CD14-positive monocyte (primary cell): Measurements from ENCODE around the gene CDCA7L. TPM values are rescaled to one million over a fixed set of nuclear protein-coding genes. Genes with fewer than 3 reads are reported as not detected.
"Not testable (repeated sequence)": the region's sequence is repeated elsewhere in the genome, so short reads cannot be mapped to it uniquely, and the experiment has no call there.

ENCODE experiments used
- DNase-seq, 3 donors: peaks; one replicate each; pipeline ENCODE4 v3.0.0-alpha.2; 2011 to 2022
- H2AFZ ChIP-seq: 2 replicates; pipeline ENCODE4 v1.6.0; 2012; ENCODE audit warnings: mild to moderate bottlenecking, low read depth, low read length, inconsistent platforms; ENCODE audit not compliant: insufficient read depth, poor library complexity, severe bottlenecking
- H3K27ac ChIP-seq, 2 donors: 1 replicate in 1 of 2; 2 replicates in 1 of 2; pipeline ENCODE4 v1.5.1; 2012 to 2013; ENCODE audit warnings: low read length in 2 of 2, control low read depth in 1 of 2, inconsistent platforms in 1 of 2, low read depth in 1 of 2, mild to moderate bottlenecking in 1 of 2
- H3K27me3 ChIP-seq, 2 donors: one replicate each; pipeline versions ENCODE4 v1.6.0 to v1.6.1; 2011 to 2013; ENCODE audit warnings: low read length in 2 of 2; ENCODE audit not compliant: control insufficient read depth in 2 of 2, insufficient read depth in 2 of 2
- H3K36me3 ChIP-seq, 2 donors: replicated peaks in 1 of 2; 1 replicate in 1 of 2; 2 replicates in 1 of 2; pipeline versions ENCODE4 v1.5.1 to v1.6.1; 2012 to 2013; ENCODE audit warnings: low read length in 2 of 2, control low read depth in 1 of 2, inconsistent platforms in 1 of 2, mild to moderate bottlenecking in 1 of 2; ENCODE audit not compliant: insufficient read depth in 2 of 2, control insufficient read depth in 1 of 2
- H3K4me1 ChIP-seq, 2 donors: 1 replicate in 1 of 2; 2 replicates in 1 of 2; pipeline versions ENCODE4 v1.5.1 to v1.6.1; 2012 to 2013; ENCODE audit warnings: low read length in 2 of 2, control low read depth in 1 of 2, inconsistent platforms in 1 of 2, mild to moderate bottlenecking in 1 of 2, moderate library complexity in 1 of 2; ENCODE audit not compliant: insufficient read depth in 2 of 2, control insufficient read depth in 1 of 2
- H3K4me2 ChIP-seq: replicated peaks from 2 replicates; pipeline ENCODE3; 2012; ENCODE audit warnings: low read length, moderate library complexity, mild to moderate bottlenecking; ENCODE audit not compliant: poor library complexity, severe bottlenecking; ENCODE audit errors: extremely low read depth
- H3K4me3 ChIP-seq, 3 experiments: fragments of 200-600 bp in 1 of 3; sonication (generic) in 1 of 3; replicated peaks in 1 of 3; 1 replicate in 2 of 3; 2 replicates in 1 of 3; pipeline ENCODE4 v1.5.1; 2011 to 2013; ENCODE audit warnings: low read length in 3 of 3, mild to moderate bottlenecking in 3 of 3, control low read depth in 2 of 3, low read depth in 2 of 3, inconsistent platforms in 1 of 3, moderate library complexity in 1 of 3
- H3K79me2 ChIP-seq: 2 replicates; pipeline ENCODE4 v1.6.0; 2012; ENCODE audit warnings: mild to moderate bottlenecking, control low read depth, inconsistent platforms, low read length, moderate library complexity; ENCODE audit not compliant: insufficient read depth
- H3K9ac ChIP-seq: 2 replicates; pipeline ENCODE4 v1.6.0; 2017; ENCODE audit warnings: low read length, mild to moderate bottlenecking; ENCODE audit not compliant: insufficient read depth, poor library complexity, severe bottlenecking
- H3K9me3 ChIP-seq, 2 donors: replicated peaks in 1 of 2; 1 replicate in 1 of 2; 2 replicates in 1 of 2; pipeline versions ENCODE4 v1.5.1 to v1.6.1; 2012 to 2013; ENCODE audit warnings: low read length in 2 of 2, control low read depth in 1 of 2; ENCODE audit not compliant: control insufficient read depth in 1 of 2, insufficient read depth in 1 of 2
- H4K20me1 ChIP-seq: 2 replicates; pipeline ENCODE4 v1.6.0; 2012; ENCODE audit warnings: mild to moderate bottlenecking, low read length, control low read depth, moderate library complexity; ENCODE audit not compliant: insufficient read depth
- H3K27ac Mint-ChIP-seq, 7 donors: one replicate each; pipeline ENCODE4 v1.8.0; 2020; ENCODE audit warnings: mild to moderate bottlenecking in 7 of 7, mixed read lengths in 7 of 7, moderate library complexity in 6 of 7, inconsistent platforms in 2 of 7
- H3K27me3 Mint-ChIP-seq, 3 donors: one replicate each; pipeline ENCODE4 v1.8.0; 2021 to 2022; ENCODE audit warnings: low read depth in 3 of 3, mild to moderate bottlenecking in 3 of 3, mixed read lengths in 3 of 3, moderate library complexity in 3 of 3, inconsistent platforms in 1 of 3
- H3K36me3 Mint-ChIP-seq, 2 donors: one replicate each; pipeline ENCODE4 v1.8.0; 2020; ENCODE audit warnings: mixed read lengths in 2 of 2, inconsistent platforms in 1 of 2, mild to moderate bottlenecking in 1 of 2
- H3K4me1 Mint-ChIP-seq: one replicate; pipeline ENCODE4 v1.8.0; 2020; ENCODE audit warnings: mild to moderate bottlenecking, mixed read lengths
- H3K4me3 Mint-ChIP-seq, 2 donors: one replicate each; pipeline ENCODE4 v1.8.0; 2020; ENCODE audit warnings: mild to moderate bottlenecking in 2 of 2, mixed read lengths in 2 of 2, moderate library complexity in 1 of 2
- H3K9me3 Mint-ChIP-seq, 7 donors: one replicate each; pipeline ENCODE4 v1.8.0; 2020 to 2022; ENCODE audit warnings: mixed read lengths in 7 of 7, mild to moderate bottlenecking in 6 of 7, moderate library complexity in 6 of 7, inconsistent platforms in 2 of 7
- CTCF ChIP-seq: fragments of 200-600 bp; IDR thresholded peaks from one replicate; pipeline ENCODE4 v1.8.0; 2022; ENCODE audit warnings: antibody characterized with exemption, mild to moderate bottlenecking
- WGBS: methylation state at CpG from one replicate; pipeline ENCODE4 v1.1.5; 2013; ENCODE audit warnings: missing lambda C conversion rate; ENCODE audit not compliant: insufficient coverage; 5-methylcytosine and 5-hydroxymethylcytosine counted together
- intact Hi-C, 2 donors: fragments of 100-400 bp; cut with micrococcal nuclease; formaldehyde crosslinking; loops; one replicate each; pipeline versions ENCODE4 v1.15.0 to v1.15.1; 2023
- polyA plus RNA-seq, 3 donors: library from polyadenylated mRNA; depleted of rRNA in 1 of 3; unstranded in 2 of 3; stranded (reverse) in 1 of 3; fragments of 300-500 nt in 2 of 3; fragments of >200 nt in 1 of 3; fragmentation: Illumina TruSeq in 2 of 3; gene quantifications; 1 replicate in 2 of 3; 2 replicates in 1 of 3; pipeline ENCODE4 v1.2.3, GENCODE V29; 2012 to 2021

Gene CDCA7L
- polyA plus RNA-seq, 3 donors = 2.5 to 4.3 (median 3.1) TPM

- Histone ChIP-seq H2AFZ (no peak overlapping the region), H3K4me3 (no peak overlapping the region), H3K9me3 (no peaks in the 10 kb centered on the region), H3K36me3 (no peaks in the 10 kb centered on the region), H3K27ac (no peak overlapping the region), H3K4me2 (no peak overlapping the region), H3K27me3 (no peaks in the 10 kb centered on the region), H3K4me1 (no peaks in the 10 kb centered on the region), H3K9ac (no peak overlapping the region), H3K79me2 (no peaks in the 10 kb centered on the region), H4K20me1 (no peaks in the 10 kb centered on the region)
- Mint-ChIP-seq H3K9me3 (no peaks in the 10 kb centered on the region), H3K4me3 (no peak overlapping the region), H3K27ac (no peak overlapping the region), H3K36me3 (no peaks in the 10 kb centered on the region), H3K27me3 (peaks cover 0 to 2% (median 0%) of the 10 kb centered on the region in 3 donors), H3K4me1 (no peaks in the 10 kb centered on the region)
- no peak for TF ChIP-seq CTCF
- intact Hi-C loops = no loop called here
- DNase-seq = no peak
- 70% methylated on average over 1 of the region's 4 CpGs for WGBS
Observed at GRCh38 chr7:21886396-21886795, 59.3 kb downstream of the CDCA7L start.

- H4K20me1 ChIP-seq = no peaks in the 10 kb centered on the region
- H3K9me3 ChIP-seq = no peaks in the 10 kb centered on the region
- H3K27me3 Mint-ChIP-seq = peaks cover 0 to 2% (median 0%) of the 10 kb centered on the region in 3 donors
- H3K4me2 ChIP-seq = no peak overlapping the region
- no peak overlapping the region for H3K4me3 ChIP-seq
- H3K79me2 ChIP-seq = no peaks in the 10 kb centered on the region
- 93% methylated on average over 3 of the region's 7 CpGs for WGBS
- no peak for DNase-seq
- H3K27me3 ChIP-seq = no peaks in the 10 kb centered on the region
- no peaks in the 10 kb centered on the region for H3K36me3 Mint-ChIP-seq
- no peak for TF ChIP-seq CTCF
- no peaks in the 10 kb centered on the region for H3K9me3 Mint-ChIP-seq
- no peak overlapping the region for H2AFZ ChIP-seq
- no peak overlapping the region for H3K27ac ChIP-seq
- intact Hi-C loops = no loop called here
- no peak overlapping the region for H3K4me3 Mint-ChIP-seq
- H3K4me1 ChIP-seq = no peaks in the 10 kb centered on the region
- no peaks in the 10 kb centered on the region for H3K4me1 Mint-ChIP-seq
- H3K9ac ChIP-seq = no peak overlapping the region
- H3K36me3 ChIP-seq = no peaks in the 10 kb centered on the region
- no peak overlapping the region for H3K27ac Mint-ChIP-seq
Observed at GRCh38 chr7:21884496-21884895, 61.2 kb downstream of the CDCA7L start.

- H3K4me2 ChIP-seq, H3K4me3 ChIP-seq, H3K4me3 Mint-ChIP-seq, H3K79me2 ChIP-seq, H3K9ac ChIP-seq, H3K9me3 Mint-ChIP-seq, H3K27ac ChIP-seq, H3K4me1 Mint-ChIP-seq, H3K4me1 ChIP-seq, H3K36me3 ChIP-seq, H3K27me3 Mint-ChIP-seq, H3K9me3 ChIP-seq, H4K20me1 ChIP-seq, H3K36me3 Mint-ChIP-seq, H2AFZ ChIP-seq, H3K27ac Mint-ChIP-seq, H3K27me3 ChIP-seq, DNase-seq, intact Hi-C loops: not testable (repeated sequence)
- WGBS = no CpG with 5 or more reads among the region's 2 CpGs
Observed at GRCh38 chr7:21883501-21883900, 62.2 kb downstream of the CDCA7L start.
